ENCODE measurements around the gene SNRPD3.
A peak's percentile ranks its signal among the peaks of the same experiment; 100 is the strongest.
"Not testable (repeated sequence)": the region's sequence is repeated elsewhere in the genome, so short reads cannot be mapped to it uniquely, and the experiment has no call there.

Gene SNRPD3

GRCh38 chr22:24555165-24556039, at the start of gene SNRPD3:
TSS of gene SNRPD3 (plus strand) at chr22:24555999. CDS start at chr22:24557675, 1,676 bp downstream.
- peak; percentile 99 to 100 (median 99) for DNase-seq (ENCODE audit: low read depth in 2 of 3, low spot score in 2 of 3)

GRCh38 chr22:24506802-24507438, 48.9 kb upstream of the SNRPD3 start:
- DNase-seq (ENCODE audit: low read depth in 2 of 3, low spot score in 2 of 3), result no peak

GRCh38 chr22:24507716-24508115, 48.1 kb upstream of the SNRPD3 start:
- DNase-seq (ENCODE audit: low read depth in 2 of 3, low spot score in 2 of 3), result no peak

DNA sequence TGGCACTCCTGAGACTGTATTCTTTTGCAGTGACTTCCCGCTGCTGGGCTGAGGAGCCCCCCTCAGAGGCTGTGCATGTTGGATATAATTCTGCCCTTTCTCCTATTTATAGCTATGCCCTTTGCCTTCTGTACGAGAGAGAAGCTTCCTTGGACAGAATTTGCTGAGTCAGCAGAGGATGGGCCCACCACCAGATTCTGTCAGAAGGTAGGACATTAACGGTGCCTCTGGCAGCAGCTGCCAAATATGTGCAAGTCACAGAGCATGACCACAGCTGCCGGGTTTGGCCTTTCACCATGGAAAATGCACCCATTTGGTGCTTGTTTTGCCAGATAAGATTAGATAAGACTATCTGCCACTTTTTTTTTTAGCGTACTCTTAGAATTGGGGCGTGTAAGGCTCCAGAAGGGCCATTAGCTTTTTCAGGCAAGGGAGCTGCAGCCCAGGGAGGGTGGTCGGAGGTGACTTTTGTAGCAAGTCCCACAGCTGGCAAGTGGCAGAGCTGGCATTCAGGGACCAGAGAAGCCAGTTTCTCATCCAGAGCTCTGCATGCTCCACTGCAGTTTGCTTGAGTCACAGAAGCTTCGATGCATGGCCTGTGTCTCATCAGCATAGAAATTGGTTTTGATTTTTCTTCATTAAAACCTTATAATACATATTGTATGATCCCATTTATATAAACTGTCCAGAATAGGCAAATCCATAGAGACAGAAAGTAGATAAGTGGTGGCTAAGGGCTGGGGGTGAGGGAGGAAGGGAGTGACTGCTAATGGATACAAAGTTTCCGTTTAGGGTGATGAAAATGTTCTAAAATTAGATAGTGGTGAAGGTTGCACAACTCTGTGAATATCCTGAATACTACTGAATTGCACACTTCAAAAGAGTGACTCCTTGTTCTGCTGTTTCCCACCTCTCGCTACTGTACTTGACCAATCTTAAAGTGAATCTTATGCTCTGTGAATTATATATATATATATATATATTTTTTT, 44.9 kb upstream of the SNRPD3 start:
- DNase-seq (ENCODE audit: low read depth in 2 of 3, low spot score in 2 of 3), result no peak

DNA sequence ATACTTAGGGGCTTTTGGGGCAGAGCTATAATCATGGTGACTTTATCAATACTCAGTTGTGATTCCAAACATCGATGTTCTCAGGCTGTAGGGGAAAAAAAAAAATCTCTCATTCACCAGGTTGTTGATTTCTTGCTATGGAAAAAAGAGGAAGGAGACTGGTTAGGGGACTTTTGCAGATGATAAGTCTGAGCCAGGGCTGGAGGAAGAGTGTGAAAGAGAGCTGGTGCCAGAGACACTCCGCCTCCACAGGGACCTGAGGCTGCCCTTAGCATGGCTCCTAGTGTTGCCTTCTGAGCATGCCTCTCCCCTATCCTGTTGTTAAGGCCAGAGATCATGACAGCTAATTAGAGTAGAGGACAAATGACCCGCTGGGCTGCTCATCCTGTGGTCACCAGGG, 43.8 kb upstream of the SNRPD3 start:
- DNase-seq (ENCODE audit: low read depth in 2 of 3, low spot score in 2 of 3), result no peak

DNA sequence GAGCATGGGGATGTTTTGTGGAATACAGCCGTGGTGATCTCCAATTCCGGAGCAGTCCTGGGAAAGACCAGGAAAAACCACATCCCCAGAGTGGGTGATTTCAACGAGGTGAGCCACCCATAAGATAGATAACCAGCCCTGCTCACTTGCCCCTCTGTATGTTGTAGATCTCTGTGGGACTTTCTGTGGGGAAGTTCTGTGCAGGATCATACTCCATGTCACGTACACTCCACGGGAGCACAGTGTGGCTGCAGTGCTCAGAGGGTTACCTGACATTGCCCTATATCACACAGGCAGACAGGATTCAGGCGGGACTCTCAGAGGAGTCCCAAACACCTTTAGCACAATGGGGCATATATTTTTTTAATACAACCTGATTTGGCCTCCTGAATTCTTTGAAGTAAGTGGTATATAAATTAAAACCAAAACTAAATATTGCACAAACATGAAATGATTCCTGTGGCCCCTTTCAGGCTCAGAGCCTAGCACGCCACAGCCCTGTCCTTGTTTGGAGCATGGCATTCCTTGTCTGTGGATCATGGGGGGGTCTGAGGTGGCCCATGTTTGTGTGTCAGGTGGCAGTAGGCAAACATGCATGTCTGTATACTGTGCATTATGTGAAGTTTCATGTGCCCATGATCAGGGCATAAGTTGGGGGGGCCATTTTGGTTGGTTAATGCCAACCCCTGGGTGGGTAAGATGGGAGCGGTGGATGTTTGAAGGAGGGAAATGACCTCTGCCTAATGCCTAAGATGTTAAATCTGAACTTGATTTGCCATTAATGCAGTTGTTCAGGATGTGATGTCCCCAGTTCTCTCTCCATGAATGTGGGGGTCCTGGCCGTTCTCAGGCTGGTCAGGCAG, 42.2 kb upstream of the SNRPD3 start:
- DNase-seq (ENCODE audit: low read depth in 2 of 3, low spot score in 2 of 3), result no peak

DNA sequence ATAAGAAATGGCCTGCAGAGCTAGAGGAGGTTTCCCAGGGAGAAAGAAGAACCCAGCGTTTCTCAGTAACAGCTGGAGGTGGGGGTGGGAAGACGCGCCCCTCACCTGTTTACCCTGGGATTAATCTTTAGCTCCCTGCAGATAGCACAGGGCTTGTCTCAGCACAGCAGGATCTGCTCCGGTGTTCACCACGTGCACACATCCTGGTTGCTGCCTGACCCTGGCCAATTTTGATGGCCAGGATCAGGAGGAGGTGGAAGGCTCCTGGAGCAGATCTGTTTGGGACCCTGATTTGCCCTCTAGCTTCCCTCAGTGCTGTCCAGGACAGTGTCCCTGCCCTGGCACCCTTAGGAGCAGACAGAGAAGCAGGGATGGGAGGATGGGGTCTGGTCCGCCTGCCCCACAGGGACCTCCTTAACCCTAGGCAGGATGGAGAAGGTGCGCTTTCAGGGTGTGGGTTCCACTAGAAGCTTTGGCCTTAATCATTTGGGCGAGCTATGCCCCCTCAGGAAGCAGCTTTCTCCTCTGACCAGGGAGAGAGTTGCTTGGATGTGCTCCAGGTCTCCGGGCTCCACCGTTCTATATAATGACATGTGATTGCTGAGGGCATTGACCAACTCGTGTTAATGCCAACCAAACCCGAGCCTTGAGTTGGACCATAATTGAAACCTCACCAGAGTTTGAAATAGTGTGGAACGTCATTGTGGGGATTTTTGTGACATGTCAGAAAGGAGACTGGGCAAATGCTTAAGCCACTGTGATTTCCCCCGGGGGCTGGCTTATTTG, 41.4 kb upstream of the SNRPD3 start:
- no peak for DNase-seq (ENCODE audit: low read depth in 2 of 3, low spot score in 2 of 3)

DNA sequence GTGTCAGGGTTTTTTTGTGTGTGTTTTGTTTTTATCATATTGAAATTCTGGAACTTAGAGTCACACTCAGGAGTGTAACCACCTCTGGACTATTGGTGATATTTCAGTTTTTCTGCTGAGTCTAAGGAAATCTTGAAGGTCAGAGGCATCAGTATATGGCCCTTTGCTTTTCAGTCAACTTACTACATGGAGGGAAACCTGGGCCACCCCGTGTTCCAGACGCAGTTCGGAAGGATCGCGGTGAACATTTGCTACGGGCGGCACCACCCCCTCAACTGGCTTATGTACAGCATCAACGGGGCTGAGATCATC, 40.8 kb upstream of the SNRPD3 start:
- DNase-seq (ENCODE audit: low read depth in 2 of 3, low spot score in 2 of 3), result no peak

- no peak for DNase-seq (ENCODE audit: low read depth in 2 of 3, low spot score in 2 of 3)
Measured at GRCh38 chr22:24516301-24516737, 39.5 kb upstream of the SNRPD3 start.

GRCh38 chr22:24517446-24517845, 38.4 kb upstream of the SNRPD3 start:
- no peak for DNase-seq (ENCODE audit: low read depth in 2 of 3, low spot score in 2 of 3)

DNA sequence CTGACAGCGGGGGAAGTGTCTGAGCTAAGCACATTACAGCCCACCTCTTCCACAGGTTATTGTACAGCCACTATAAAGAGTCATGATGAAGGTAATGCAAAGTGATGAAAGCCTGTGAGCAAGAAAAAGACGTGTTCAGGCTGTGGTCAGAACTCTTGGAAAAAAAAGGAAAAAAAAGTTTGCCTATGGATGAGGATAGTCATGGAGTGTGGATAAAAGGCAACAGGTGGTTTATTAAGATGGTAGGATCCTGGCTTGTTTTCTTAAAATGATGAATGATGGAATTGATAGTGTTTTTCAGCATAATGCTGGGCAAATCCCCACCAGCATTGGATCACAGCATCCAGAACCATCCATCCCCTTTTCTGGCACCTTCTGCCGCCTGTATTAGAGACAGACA, 37.6 kb upstream of the SNRPD3 start:
- no peak for DNase-seq (ENCODE audit: low read depth in 2 of 3, low spot score in 2 of 3)

DNA sequence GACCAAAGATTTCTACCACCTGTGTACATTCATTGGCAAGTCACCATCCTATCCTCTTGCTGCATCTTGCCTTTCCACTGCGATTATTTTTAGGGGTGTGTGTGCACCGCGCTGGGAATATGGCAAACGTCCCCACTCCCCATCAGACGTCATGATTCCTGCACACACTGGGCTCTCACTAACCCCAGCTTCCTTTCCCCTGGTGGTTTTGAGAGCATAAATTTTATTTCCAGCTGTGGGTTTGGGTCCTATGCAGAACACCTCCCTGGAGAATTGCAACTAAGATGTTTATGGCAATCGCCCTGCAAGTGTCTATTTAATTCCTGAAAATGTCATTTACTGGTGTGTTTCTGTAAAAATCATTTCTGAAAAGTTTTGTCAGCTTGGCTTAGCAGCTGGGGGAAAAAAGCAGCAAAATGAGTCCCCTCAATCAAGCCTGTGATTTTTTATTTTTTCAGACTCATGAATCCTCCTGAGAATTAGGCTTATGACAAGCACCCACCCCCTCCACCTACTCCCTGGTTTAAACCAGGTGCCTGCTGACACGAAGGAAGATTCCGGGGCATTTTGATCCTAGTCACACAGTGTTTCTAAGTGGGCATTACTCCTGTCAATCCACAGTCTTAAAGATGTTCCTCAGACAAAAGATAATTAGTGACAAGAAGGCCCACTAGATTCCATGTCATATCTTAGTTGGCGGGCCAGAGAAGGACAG, 36.9 kb upstream of the SNRPD3 start:
- DNase-seq (ENCODE audit: low read depth in 2 of 3, low spot score in 2 of 3), result no peak

GRCh38 chr22:24519496-24519895, 36.3 kb upstream of the SNRPD3 start:
- no peak for DNase-seq (ENCODE audit: low read depth in 2 of 3, low spot score in 2 of 3)

- DNase-seq (ENCODE audit: low read depth in 2 of 3, low spot score in 2 of 3), result no peak
Measured at GRCh38 chr22:24521791-24522245, 34.0 kb upstream of the SNRPD3 start.

DNA sequence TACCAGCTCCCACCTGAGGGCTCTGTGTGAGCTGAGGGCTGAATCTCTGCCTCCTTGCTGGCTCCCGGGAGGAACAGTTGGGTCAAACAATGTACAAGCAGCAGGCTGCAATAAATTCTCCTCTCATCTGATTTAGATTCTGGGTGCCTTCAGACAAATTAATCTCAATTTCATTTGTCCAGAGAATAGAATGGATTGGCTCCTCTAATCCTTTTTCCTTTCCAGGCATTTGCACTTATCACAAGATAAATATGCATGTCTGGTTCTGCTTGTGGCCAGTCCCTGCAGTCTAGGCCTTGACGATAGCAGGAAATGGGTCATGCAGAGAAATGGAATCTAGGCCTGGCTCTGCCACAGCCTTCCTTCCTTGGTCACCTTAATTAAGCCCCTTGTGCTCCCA, 31.9 kb upstream of the SNRPD3 start:
- no peak for DNase-seq (ENCODE audit: low read depth in 2 of 3, low spot score in 2 of 3)

DNA sequence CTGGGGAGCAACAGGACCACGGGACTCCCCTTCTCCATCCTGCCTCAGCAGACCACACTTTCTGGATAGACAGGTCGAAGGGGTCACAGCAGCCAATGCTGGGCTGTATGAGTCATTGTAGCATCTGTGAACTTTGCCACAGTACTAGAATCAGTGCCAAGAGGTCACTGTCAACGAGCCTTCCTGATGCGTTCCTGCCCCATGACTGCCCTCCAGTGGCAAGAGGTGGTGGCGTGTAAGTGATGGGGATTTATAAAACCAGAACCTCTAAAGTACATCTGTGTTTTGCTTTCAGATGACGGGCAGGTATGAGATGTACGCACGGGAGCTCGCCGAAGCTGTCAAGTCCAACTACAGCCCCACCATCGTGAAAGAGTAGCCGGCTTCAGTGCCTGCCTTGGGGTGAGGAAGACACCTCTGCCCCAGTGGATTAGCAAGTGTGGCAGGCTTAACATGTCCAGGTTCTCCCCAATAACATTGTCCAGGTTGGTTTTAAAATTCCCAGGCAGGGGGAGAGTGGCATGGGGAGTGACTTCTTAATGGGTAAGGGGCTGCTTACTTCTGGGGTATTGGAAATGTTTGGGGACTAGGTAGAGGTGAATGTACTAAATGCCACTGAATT, 30.3 kb upstream of the SNRPD3 start:
- DNase-seq (ENCODE audit: low read depth in 2 of 3, low spot score in 2 of 3), result peak; percentile 43 to 65 (median 52)

DNA sequence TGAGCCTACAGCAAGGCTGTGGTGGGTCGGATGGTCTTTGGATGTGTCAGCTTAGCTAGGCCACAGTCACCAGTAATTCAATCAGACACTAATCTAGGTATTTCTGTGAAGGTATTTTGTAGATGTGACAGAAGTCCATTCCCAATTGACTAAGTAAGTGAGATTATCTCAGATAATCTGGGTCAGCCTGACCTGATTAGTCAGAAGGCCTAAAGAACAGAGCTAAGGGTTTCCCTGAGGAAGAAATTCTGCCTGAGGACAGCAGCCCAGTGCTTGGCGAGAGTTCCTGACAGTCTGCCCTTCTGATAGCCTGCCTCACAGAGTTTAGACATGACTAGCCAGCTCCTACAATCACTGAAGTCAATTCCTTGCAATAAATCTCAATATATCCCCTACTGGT, 29.6 kb upstream of the SNRPD3 start:
- DNase-seq (ENCODE audit: low read depth in 2 of 3, low spot score in 2 of 3), result no peak

- DNase-seq (ENCODE audit: low read depth in 2 of 3, low spot score in 2 of 3), result no peak
Measured at GRCh38 chr22:24529898-24530297, 25.9 kb upstream of the SNRPD3 start.

- DNase-seq (ENCODE audit: low read depth in 2 of 3, low spot score in 2 of 3), result not testable (repeated sequence)
Measured at GRCh38 chr22:24530968-24531367, 24.8 kb upstream of the SNRPD3 start.
